ENCODE data around the gene STK38L. TPM values are rescaled to one million over a fixed set of nuclear protein-coding genes. Genes with fewer than 3 reads are reported as not detected.
A peak's percentile ranks its signal among the peaks of the same experiment; 100 is the strongest.

The STK38L gene
- total and polyA plus RNA-seq, 2 donors (not counting 1 experiment from before 2014, with no cell fraction given) = 16.5 to 19.9 TPM

DNA sequence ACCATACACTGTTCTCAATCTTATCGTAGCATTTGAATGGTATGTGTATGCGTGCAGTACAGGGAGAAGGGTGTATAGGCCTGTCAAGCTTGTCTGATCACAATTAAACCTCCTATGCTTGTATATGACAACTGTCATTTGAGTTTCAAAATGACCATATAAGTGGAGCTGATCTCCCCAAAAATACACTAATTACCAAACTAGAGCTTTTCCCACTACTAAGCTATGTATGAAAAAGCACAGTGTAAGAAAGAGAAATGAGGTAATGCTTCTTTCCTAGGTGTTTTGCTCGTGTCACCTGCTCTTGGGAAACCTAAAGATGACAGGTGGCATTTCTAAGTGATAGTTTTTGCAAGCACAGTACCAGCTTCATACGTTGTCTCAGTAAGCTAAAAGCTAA, 1.1 kb upstream of the STK38L start:
- no peaks in the 10 kb centered on the region for H3K36me3 ChIP-seq (ENCODE audit: control insufficient read depth, insufficient read depth, low read length)
- H3K9ac ChIP-seq (ENCODE audit: insufficient read depth, low read length) = no peak overlapping the region
- H3K27me3 ChIP-seq (ENCODE audit: control insufficient read depth, insufficient read depth, low read length) = no peaks in the 10 kb centered on the region
- no peak overlapping the region for H3K4me3 ChIP-seq (replicated peaks in 1 of 4; ENCODE audit: control extremely low read depth in 1 of 4, insufficient read depth in 1 of 4, low read depth in 3 of 4, low read length in 4 of 4)
- H2AFZ ChIP-seq (ENCODE audit: low read length) = no peak overlapping the region
- no peak for TF ChIP-seq EZH2 (IDR thresholded peaks at IDR 0.05; ENCODE audit: low read length, missing control alignments)
- TF ChIP-seq, protein P1, sequence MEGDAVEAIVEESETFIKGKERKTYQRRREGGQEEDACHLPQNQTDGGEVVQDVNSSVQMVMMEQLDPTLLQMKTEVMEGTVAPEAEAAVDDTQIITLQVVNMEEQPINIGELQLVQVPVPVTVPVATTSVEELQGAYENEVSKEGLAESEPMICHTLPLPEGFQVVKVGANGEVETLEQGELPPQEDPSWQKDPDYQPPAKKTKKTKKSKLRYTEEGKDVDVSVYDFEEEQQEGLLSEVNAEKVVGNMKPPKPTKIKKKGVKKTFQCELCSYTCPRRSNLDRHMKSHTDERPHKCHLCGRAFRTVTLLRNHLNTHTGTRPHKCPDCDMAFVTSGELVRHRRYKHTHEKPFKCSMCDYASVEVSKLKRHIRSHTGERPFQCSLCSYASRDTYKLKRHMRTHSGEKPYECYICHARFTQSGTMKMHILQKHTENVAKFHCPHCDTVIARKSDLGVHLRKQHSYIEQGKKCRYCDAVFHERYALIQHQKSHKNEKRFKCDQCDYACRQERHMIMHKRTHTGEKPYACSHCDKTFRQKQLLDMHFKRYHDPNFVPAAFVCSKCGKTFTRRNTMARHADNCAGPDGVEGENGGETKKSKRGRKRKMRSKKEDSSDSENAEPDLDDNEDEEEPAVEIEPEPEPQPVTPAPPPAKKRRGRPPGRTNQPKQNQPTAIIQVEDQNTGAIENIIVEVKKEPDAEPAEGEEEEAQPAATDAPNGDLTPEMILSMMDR (conservative IDR thresholded peaks at IDR 0.05 in 1 of 2, IDR thresholded peaks at IDR 0.05 in 1 of 2; ENCODE audit: low read depth in 1 of 2, low read length in 2 of 2) = no peak
- H3K27ac ChIP-seq (ENCODE audit: insufficient read depth, low read length) = no peak overlapping the region
- H4K20me1 ChIP-seq (ENCODE audit: control insufficient read depth, extremely low read depth, insufficient read depth, low read length) = no peaks in the 10 kb centered on the region
- peaks cover 6% of the 10 kb centered on the region for H3K79me2 ChIP-seq (ENCODE audit: control insufficient read depth, insufficient read depth, low read length)
- peaks cover 2% of the 10 kb centered on the region for H3K4me1 ChIP-seq (ENCODE audit: control insufficient read depth, extremely low read depth, insufficient read depth, low read length)
- no peak for DNase-seq (ENCODE audit: low read depth in 2 of 2)
- H3K4me2 ChIP-seq (ENCODE audit: extremely low read depth, insufficient read depth, low read length) = no peak overlapping the region
- no peaks in the 10 kb centered on the region for H3K9me3 ChIP-seq (ENCODE audit: control insufficient read depth, insufficient read depth, low read depth, low read length)

DNA sequence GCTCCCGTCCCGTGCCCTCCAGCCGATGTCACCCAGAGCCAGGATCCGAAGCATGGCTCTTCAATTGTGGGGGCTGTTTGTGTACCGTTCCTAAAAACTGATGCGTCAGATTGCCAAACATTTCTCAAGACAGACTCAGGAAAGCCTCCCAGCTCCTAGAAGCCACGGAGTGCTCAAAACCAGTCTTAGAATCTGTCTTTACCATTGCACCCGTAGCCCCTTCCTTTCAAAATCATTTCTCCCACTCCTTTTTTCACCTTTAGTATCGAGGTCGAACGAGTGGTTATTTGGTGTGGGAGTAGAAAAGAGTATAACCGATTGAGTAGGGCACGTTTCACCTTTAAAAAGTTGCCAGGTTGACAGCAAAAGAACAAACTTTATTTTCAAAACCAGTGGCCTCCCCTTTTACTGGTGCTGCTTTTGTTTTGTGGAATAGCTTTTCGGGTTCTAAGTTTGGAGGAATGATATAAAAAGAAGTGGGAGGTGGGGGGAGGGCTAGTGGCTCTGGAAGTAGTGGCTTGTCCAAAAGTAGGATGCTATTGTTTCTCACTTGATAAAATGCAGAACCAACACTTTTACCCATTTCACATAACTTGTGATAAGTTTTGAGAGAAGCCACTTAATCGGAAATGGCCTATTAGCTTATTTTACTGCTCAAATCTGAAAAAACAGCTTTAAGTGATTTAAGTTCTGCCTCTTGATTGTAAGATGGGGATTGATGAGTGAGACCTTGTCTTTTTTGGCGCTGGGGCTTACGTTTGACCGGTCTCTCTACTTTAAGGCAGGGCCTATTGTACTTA, 803 bp downstream of the STK38L start:
- H3K36me3 ChIP-seq (ENCODE audit: control insufficient read depth, insufficient read depth, low read length) = no peaks in the 10 kb centered on the region
- peak overlapping the region; percentile 98 for H3K4me2 ChIP-seq (ENCODE audit: extremely low read depth, insufficient read depth, low read length)
- TF ChIP-seq, protein P1 (conservative IDR thresholded peaks at IDR 0.05 in 1 of 2, IDR thresholded peaks at IDR 0.05 in 1 of 2; ENCODE audit: low read depth in 1 of 2, low read length in 2 of 2) = no peak
- no peak for TF ChIP-seq EZH2 (IDR thresholded peaks at IDR 0.05; ENCODE audit: low read length, missing control alignments)
- no peaks in the 10 kb centered on the region for H3K27me3 ChIP-seq (ENCODE audit: control insufficient read depth, insufficient read depth, low read length)
- H3K4me1 ChIP-seq (ENCODE audit: control insufficient read depth, extremely low read depth, insufficient read depth, low read length) = peaks cover 2% of the 10 kb centered on the region
- H3K4me3 ChIP-seq (replicated peaks in 1 of 4; ENCODE audit: control extremely low read depth in 1 of 4, insufficient read depth in 1 of 4, low read depth in 3 of 4, low read length in 4 of 4) = peak overlapping the region; percentile 76 to 96 (median 86)
- peak overlapping the region; percentile 77 for H3K9ac ChIP-seq (ENCODE audit: insufficient read depth, low read length)
- peak overlapping the region; percentile 77 for H3K27ac ChIP-seq (ENCODE audit: insufficient read depth, low read length)
- peak in 1 of 2 donors; percentile 65 for DNase-seq (ENCODE audit: low read depth in 2 of 2)
- H3K9me3 ChIP-seq (ENCODE audit: control insufficient read depth, insufficient read depth, low read depth, low read length) = no peaks in the 10 kb centered on the region
- peak overlapping the region; percentile 46 for H2AFZ ChIP-seq (ENCODE audit: low read length)
- peaks cover 6% of the 10 kb centered on the region for H3K79me2 ChIP-seq (ENCODE audit: control insufficient read depth, insufficient read depth, low read length)
- H4K20me1 ChIP-seq (ENCODE audit: control insufficient read depth, extremely low read depth, insufficient read depth, low read length) = no peaks in the 10 kb centered on the region

DNA sequence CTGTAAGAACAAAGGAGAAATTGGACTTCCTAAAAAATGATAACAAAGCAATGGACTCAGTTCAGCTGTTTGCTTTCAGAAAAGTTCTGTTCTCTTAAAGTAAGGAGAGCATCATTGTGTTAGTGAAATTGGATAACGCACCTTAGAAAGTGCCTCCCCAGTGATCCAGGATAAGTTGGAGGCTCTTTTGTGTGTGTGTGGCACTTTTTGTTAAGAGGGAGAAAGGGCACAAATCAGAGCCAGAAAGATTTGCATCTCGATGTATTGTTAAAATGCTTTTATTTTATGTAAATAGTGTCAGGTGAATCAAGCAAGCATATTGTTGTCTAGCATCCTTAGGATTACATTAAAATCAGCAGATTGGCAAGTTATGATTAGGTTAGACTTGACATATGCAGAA, 2.1 kb downstream of the STK38L start:
- no peaks in the 10 kb centered on the region for H4K20me1 ChIP-seq (ENCODE audit: control insufficient read depth, extremely low read depth, insufficient read depth, low read length)
- TF ChIP-seq EZH2 (IDR thresholded peaks at IDR 0.05; ENCODE audit: low read length, missing control alignments) = no peak
- TF ChIP-seq, protein P1 (conservative IDR thresholded peaks at IDR 0.05 in 1 of 2, IDR thresholded peaks at IDR 0.05 in 1 of 2; ENCODE audit: low read depth in 1 of 2, low read length in 2 of 2) = no peak

More for the DNA sequence above, 2.1 kb downstream of the STK38L start:
- Histone ChIP-seq H3K9ac (ENCODE audit: insufficient read depth, low read length) (no peak overlapping the region), H3K27ac (ENCODE audit: insufficient read depth, low read length) (no peak overlapping the region), H3K79me2 (ENCODE audit: control insufficient read depth, insufficient read depth, low read length) (peaks cover 6% of the 10 kb centered on the region), H3K4me1 (ENCODE audit: control insufficient read depth, extremely low read depth, insufficient read depth, low read length) (peaks cover 2% of the 10 kb centered on the region), H3K4me3 (replicated peaks in 1 of 4; ENCODE audit: control extremely low read depth in 1 of 4, insufficient read depth in 1 of 4, low read depth in 3 of 4, low read length in 4 of 4) (peak overlapping the region in 2 of 4 experiments; percentile 76 to 96), H3K4me2 (ENCODE audit: extremely low read depth, insufficient read depth, low read length) (no peak overlapping the region), H2AFZ (ENCODE audit: low read length) (no peak overlapping the region), H3K9me3 (ENCODE audit: control insufficient read depth, insufficient read depth, low read depth, low read length) (no peaks in the 10 kb centered on the region), H3K27me3 (ENCODE audit: control insufficient read depth, insufficient read depth, low read length) (no peaks in the 10 kb centered on the region), H3K36me3 (ENCODE audit: control insufficient read depth, insufficient read depth, low read length) (no peaks in the 10 kb centered on the region)
- no peak for DNase-seq (ENCODE audit: low read depth in 2 of 2)

Measured in fibroblast of lung (primary cell).